ENCODE measurements around the gene COX15.

The COX15 gene

DNA sequence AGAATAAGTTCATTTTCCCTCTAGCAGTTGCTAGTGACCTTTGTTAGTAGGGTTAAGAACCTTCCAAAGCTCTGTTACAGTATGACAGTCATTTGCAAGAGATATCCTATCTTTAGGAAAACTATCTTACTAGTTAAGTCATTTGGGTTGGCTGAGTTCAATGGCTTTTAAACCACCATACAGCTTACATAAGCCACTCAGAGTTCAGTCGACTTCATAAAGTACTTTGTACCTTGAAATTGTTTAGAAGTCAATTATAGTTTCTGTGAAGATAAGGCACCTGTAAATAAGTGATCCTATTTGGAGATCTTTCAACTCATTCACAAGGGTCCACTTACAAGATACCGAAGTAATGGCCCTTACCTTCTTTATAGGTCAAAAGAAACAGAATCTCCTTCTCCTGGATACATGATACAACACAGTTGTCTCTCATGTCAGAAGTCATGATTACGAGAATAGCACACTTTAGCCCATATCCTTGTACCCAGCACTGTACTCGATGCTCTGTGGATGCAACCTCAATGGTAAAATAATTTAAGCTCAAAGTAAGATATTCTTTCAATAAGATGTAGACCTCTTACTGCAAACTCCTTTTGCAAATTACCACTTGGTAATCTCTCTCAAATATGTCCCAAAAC, 38.6 kb upstream of the COX15 start:
- H2BK120ac ChIP-seq (ENCODE audit: low read depth, low read length) = no peak overlapping the region
- H2BK15ac ChIP-seq (ENCODE audit: low read length) = no peak overlapping the region
- no peak overlapping the region for H3K4me3 ChIP-seq (ENCODE audit: low read length in 2 of 2)
- no peaks in the 10 kb centered on the region for H3K79me1 ChIP-seq (ENCODE audit: low read depth, low read length)
- no peak overlapping the region for H3K23ac ChIP-seq (ENCODE audit: low read depth, low read length, poor library complexity)
- H3K9me3 ChIP-seq (replicated peaks in 1 of 2; ENCODE audit: control insufficient read depth in 2 of 2, insufficient read depth in 1 of 2, low read depth in 1 of 2, low read length in 2 of 2) = no peaks in the 10 kb centered on the region
- no peak overlapping the region for H3K27ac ChIP-seq (replicated peaks; ENCODE audit: low read length)
- no peaks in the 10 kb centered on the region for H3K27me3 ChIP-seq (ENCODE audit: control insufficient read depth in 3 of 3, insufficient read depth in 3 of 3, low read depth in 1 of 3, low read length in 3 of 3)
- no CpG with 5 or more reads among the region's 4 CpGs for WGBS, 2 donors (ENCODE audit: extremely low coverage in 2 of 2, insufficient read length in 2 of 2, insufficient replicate concordance in 1 of 2)
- no peak overlapping the region for H3K9ac ChIP-seq (ENCODE audit: low read depth, low read length, poor library complexity)
- no peak overlapping the region for H2AK5ac ChIP-seq (ENCODE audit: low read depth, low read length)
- no peaks in the 10 kb centered on the region for H3K4me1 ChIP-seq (ENCODE audit: control insufficient read depth in 2 of 2, insufficient read depth in 1 of 2, low read depth in 1 of 2, low read length in 2 of 2)
- no peak overlapping the region for H3K18ac ChIP-seq (ENCODE audit: low read length)
- H3K14ac ChIP-seq (ENCODE audit: low read length) = no peak overlapping the region
- no peak overlapping the region for H4K8ac ChIP-seq (ENCODE audit: low read depth, low read length)
- no peak overlapping the region for H2BK5ac ChIP-seq (ENCODE audit: low read length)
- no peak overlapping the region for H2BK12ac ChIP-seq (ENCODE audit: low read length)
- no peak overlapping the region for H2AFZ ChIP-seq (ENCODE audit: low read length)
- H3K4me2 ChIP-seq (ENCODE audit: insufficient read depth, low read length, poor library complexity, severe bottlenecking) = no peak overlapping the region
- H3K36me3 ChIP-seq (replicated peaks in 1 of 2; ENCODE audit: control insufficient read depth in 2 of 2, insufficient read depth in 2 of 2, low read length in 2 of 2) = no peaks in the 10 kb centered on the region
- H3K4ac ChIP-seq (ENCODE audit: low read length) = no peak overlapping the region
- no peak overlapping the region for H4K91ac ChIP-seq (ENCODE audit: low read depth, low read length, poor library complexity)
- no peak for DNase-seq (ENCODE audit: low spot score)

GRCh38 chr10:99769706-99770105, 37.8 kb upstream of the COX15 start:
- Histone ChIP-seq H2BK15ac (ENCODE audit: low read length) (no peak overlapping the region), H3K23ac (ENCODE audit: low read depth, low read length, poor library complexity) (no peak overlapping the region), H3K27me3 (ENCODE audit: control insufficient read depth in 3 of 3, insufficient read depth in 3 of 3, low read depth in 1 of 3, low read length in 3 of 3) (no peaks in the 10 kb centered on the region), H4K91ac (ENCODE audit: low read depth, low read length, poor library complexity) (no peak overlapping the region), H2BK12ac (ENCODE audit: low read length) (no peak overlapping the region), H3K79me1 (ENCODE audit: low read depth, low read length) (no peaks in the 10 kb centered on the region), H2BK120ac (ENCODE audit: low read depth, low read length) (no peak overlapping the region), H3K4me3 (ENCODE audit: low read length in 2 of 2) (no peak overlapping the region), H3K4ac (ENCODE audit: low read length) (no peak overlapping the region), H2AFZ (ENCODE audit: low read length) (no peak overlapping the region), H3K9me3 (replicated peaks in 1 of 2; ENCODE audit: control insufficient read depth in 2 of 2, insufficient read depth in 1 of 2, low read depth in 1 of 2, low read length in 2 of 2) (no peaks in the 10 kb centered on the region), H3K4me2 (ENCODE audit: insufficient read depth, low read length, poor library complexity, severe bottlenecking) (no peak overlapping the region), H3K27ac (replicated peaks; ENCODE audit: low read length) (no peak overlapping the region), H2BK5ac (ENCODE audit: low read length) (no peak overlapping the region), H3K36me3 (replicated peaks in 1 of 2; ENCODE audit: control insufficient read depth in 2 of 2, insufficient read depth in 2 of 2, low read length in 2 of 2) (no peaks in the 10 kb centered on the region), H3K18ac (ENCODE audit: low read length) (no peak overlapping the region), H3K9ac (ENCODE audit: low read depth, low read length, poor library complexity) (no peak overlapping the region), H2AK5ac (ENCODE audit: low read depth, low read length) (no peak overlapping the region), H4K8ac (ENCODE audit: low read depth, low read length) (no peak overlapping the region), H3K14ac (ENCODE audit: low read length) (no peak overlapping the region), H3K4me1 (ENCODE audit: control insufficient read depth in 2 of 2, insufficient read depth in 1 of 2, low read depth in 1 of 2, low read length in 2 of 2) (no peaks in the 10 kb centered on the region)
- no peak for DNase-seq (ENCODE audit: low spot score)
- WGBS, 2 donors (ENCODE audit: extremely low coverage in 2 of 2, insufficient read length in 2 of 2, insufficient replicate concordance in 1 of 2) = no CpG with 5 or more reads among the region's 5 CpGs

GRCh38 chr10:99768556-99768955, 36.6 kb upstream of the COX15 start:
- Histone ChIP-seq H2AFZ (ENCODE audit: low read length) (peak overlapping the region; percentile 70), H3K9ac (ENCODE audit: low read depth, low read length, poor library complexity) (no peak overlapping the region), H2AK5ac (ENCODE audit: low read depth, low read length) (no peak overlapping the region), H3K14ac (ENCODE audit: low read length) (no peak overlapping the region), H3K36me3 (replicated peaks in 1 of 2; ENCODE audit: control insufficient read depth in 2 of 2, insufficient read depth in 2 of 2, low read length in 2 of 2) (no peaks in the 10 kb centered on the region), H3K23ac (ENCODE audit: low read depth, low read length, poor library complexity) (no peak overlapping the region), H3K27me3 (ENCODE audit: control insufficient read depth in 3 of 3, insufficient read depth in 3 of 3, low read depth in 1 of 3, low read length in 3 of 3) (no peaks in the 10 kb centered on the region), H3K27ac (replicated peaks; ENCODE audit: low read length) (no peak overlapping the region), H4K8ac (ENCODE audit: low read depth, low read length) (no peak overlapping the region), H4K91ac (ENCODE audit: low read depth, low read length, poor library complexity) (no peak overlapping the region), H2BK120ac (ENCODE audit: low read depth, low read length) (no peak overlapping the region), H3K4ac (ENCODE audit: low read length) (no peak overlapping the region), H3K9me3 (replicated peaks in 1 of 2; ENCODE audit: control insufficient read depth in 2 of 2, insufficient read depth in 1 of 2, low read depth in 1 of 2, low read length in 2 of 2) (no peaks in the 10 kb centered on the region), H3K79me1 (ENCODE audit: low read depth, low read length) (no peaks in the 10 kb centered on the region), H3K4me2 (ENCODE audit: insufficient read depth, low read length, poor library complexity, severe bottlenecking) (no peak overlapping the region), H3K18ac (ENCODE audit: low read length) (no peak overlapping the region), H2BK15ac (ENCODE audit: low read length) (no peak overlapping the region), H2BK12ac (ENCODE audit: low read length) (no peak overlapping the region), H3K4me3 (ENCODE audit: low read length in 2 of 2) (no peak overlapping the region), H3K4me1 (ENCODE audit: control insufficient read depth in 2 of 2, insufficient read depth in 1 of 2, low read depth in 1 of 2, low read length in 2 of 2) (no peaks in the 10 kb centered on the region), H2BK5ac (ENCODE audit: low read length) (no peak overlapping the region)
- WGBS, 2 donors (ENCODE audit: extremely low coverage in 2 of 2, insufficient read length in 2 of 2, insufficient replicate concordance in 1 of 2) = no CpG with 5 or more reads among the region's 2 CpGs
- DNase-seq (ENCODE audit: low spot score) = no peak

- Histone ChIP-seq H2BK15ac (ENCODE audit: low read length) (no peak overlapping the region), H2BK5ac (ENCODE audit: low read length) (no peak overlapping the region), H2BK120ac (ENCODE audit: low read depth, low read length) (no peak overlapping the region), H3K36me3 (replicated peaks in 1 of 2; ENCODE audit: control insufficient read depth in 2 of 2, insufficient read depth in 2 of 2, low read length in 2 of 2) (no peaks in the 10 kb centered on the region), H3K4me2 (ENCODE audit: insufficient read depth, low read length, poor library complexity, severe bottlenecking) (no peak overlapping the region), H4K8ac (ENCODE audit: low read depth, low read length) (no peak overlapping the region), H3K14ac (ENCODE audit: low read length) (no peak overlapping the region), H3K23ac (ENCODE audit: low read depth, low read length, poor library complexity) (no peak overlapping the region), H2AFZ (ENCODE audit: low read length) (no peak overlapping the region), H3K27me3 (ENCODE audit: control insufficient read depth in 3 of 3, insufficient read depth in 3 of 3, low read depth in 1 of 3, low read length in 3 of 3) (no peaks in the 10 kb centered on the region), H2BK12ac (ENCODE audit: low read length) (no peak overlapping the region), H2AK5ac (ENCODE audit: low read depth, low read length) (no peak overlapping the region), H3K4me3 (ENCODE audit: low read length in 2 of 2) (no peak overlapping the region), H3K4me1 (ENCODE audit: control insufficient read depth in 2 of 2, insufficient read depth in 1 of 2, low read depth in 1 of 2, low read length in 2 of 2) (no peaks in the 10 kb centered on the region), H3K18ac (ENCODE audit: low read length) (no peak overlapping the region), H3K27ac (replicated peaks; ENCODE audit: low read length) (no peak overlapping the region), H3K79me1 (ENCODE audit: low read depth, low read length) (no peaks in the 10 kb centered on the region), H3K9me3 (replicated peaks in 1 of 2; ENCODE audit: control insufficient read depth in 2 of 2, insufficient read depth in 1 of 2, low read depth in 1 of 2, low read length in 2 of 2) (no peaks in the 10 kb centered on the region), H4K91ac (ENCODE audit: low read depth, low read length, poor library complexity) (no peak overlapping the region), H3K9ac (ENCODE audit: low read depth, low read length, poor library complexity) (no peak overlapping the region), H3K4ac (ENCODE audit: low read length) (no peak overlapping the region)
- no peak for DNase-seq (ENCODE audit: low spot score)
- no CpG with 5 or more reads among the region's 5 CpGs for WGBS, 2 donors (ENCODE audit: extremely low coverage in 2 of 2, insufficient read length in 2 of 2, insufficient replicate concordance in 1 of 2)
Observed at GRCh38 chr10:99767901-99768300, 36.0 kb upstream of the COX15 start.

All from neuronal stem cell (in vitro differentiated cells).